GM12878 (cell line): ENCODE results near the gene MRPL39. TPM values are rescaled to one million over a fixed set of nuclear protein-coding genes. Genes with fewer than 3 reads are reported as not detected.

Experiments used
- BHLHE40 ChIP-seq, 2 experiments: fragments of 450-650 bp in 1 of 2; IDR thresholded peaks; 2 replicates each; pipeline ENCODE4 v1.6.1; 2011 to 2017; ENCODE audit warnings: low read depth in 2 of 2, borderline replicate concordance in 1 of 2, improper control_type of control experiment in 1 of 2, low read length in 1 of 2, mild to moderate bottlenecking in 1 of 2
- CEBPZ ChIP-seq: fragments of 150-350 bp; IDR thresholded peaks from 2 replicates; pipeline ENCODE4 v1.6.1; 2016; ENCODE audit warnings: low read depth, low read length
- CHD1 ChIP-seq: IDR thresholded peaks from 2 replicates; pipeline ENCODE4 v1.6.1; 2012; ENCODE audit warnings: low read depth, low read length, improper control_type of control experiment
- DPF2 ChIP-seq: fragments of 450-650 bp; IDR thresholded peaks from 2 replicates; pipeline ENCODE4 v1.6.1; 2017; ENCODE audit warnings: mild to moderate bottlenecking
- FOXM1 ChIP-seq: IDR thresholded peaks from 2 replicates; pipeline ENCODE4 v1.6.1; 2012; ENCODE audit warnings: low read depth, mild to moderate bottlenecking, inconsistent platforms, low read length, moderate library complexity
- IKZF2 ChIP-seq, 2 experiments: fragments of 450-650 bp; IDR thresholded peaks; 2 replicates each; pipeline ENCODE4 v1.6.1; 2017; ENCODE audit warnings: mild to moderate bottlenecking in 2 of 2, moderate library complexity in 2 of 2
- JUND ChIP-seq: IDR thresholded peaks from 2 replicates; pipeline ENCODE4 v1.6.1; 2012; ENCODE audit warnings: low read depth, mild to moderate bottlenecking, low read length, improper control_type of control experiment, moderate library complexity
- KAT2A ChIP-seq: conservative IDR thresholded peaks from 2 replicates; pipeline ENCODE4 v1.6.1; 2011; ENCODE audit warnings: low read depth, low read length; ENCODE audit not compliant: control insufficient read depth
- KDM1A ChIP-seq: fragments of 200-600 bp; sonication (generic); IDR thresholded peaks from 2 replicates; pipeline ENCODE4 v1.6.1; 2016; ENCODE audit warnings: borderline replicate concordance
- MEF2A ChIP-seq: IDR thresholded peaks from 2 replicates; pipeline ENCODE4 v1.6.1; 2011; ENCODE audit warnings: low read depth, mild to moderate bottlenecking, low read length, moderate library complexity; ENCODE audit not compliant: insufficient read depth
- MTA2 ChIP-seq: fragments of 450-650 bp; IDR thresholded peaks from 2 replicates; pipeline ENCODE4 v1.6.1; 2016; ENCODE audit warnings: low read depth, mild to moderate bottlenecking, moderate library complexity
- NFYB ChIP-seq: IDR thresholded peaks from 2 replicates; pipeline ENCODE4 v1.6.1; 2011; ENCODE audit warnings: low read depth, mild to moderate bottlenecking, low read length, improper control_type of control experiment, moderate library complexity; ENCODE audit not compliant: insufficient read depth
- PAX5 ChIP-seq: IDR thresholded peaks from 2 replicates; pipeline ENCODE4 v1.6.1; 2011; ENCODE audit warnings: low read depth, low read length, borderline replicate concordance
- POLR2A ChIP-seq: IDR thresholded peaks from 2 replicates; pipeline ENCODE4 v1.6.1; 2011; ENCODE audit warnings: low read depth, mild to moderate bottlenecking, low read length
- SIN3A ChIP-seq: IDR thresholded peaks from 2 replicates; pipeline ENCODE4 v1.6.1; 2012; ENCODE audit warnings: low read depth, low read length, improper control_type of control experiment
- SKIL ChIP-seq: fragments of 450-650 bp; IDR thresholded peaks from 2 replicates; pipeline ENCODE4 v1.6.1; 2017; ENCODE audit warnings: mild to moderate bottlenecking, low read depth, inconsistent platforms; ENCODE audit not compliant: poor library complexity, severe bottlenecking
- USF1 ChIP-seq: IDR thresholded peaks from 2 replicates; pipeline ENCODE4 v1.6.1; 2011; ENCODE audit warnings: borderline replicate concordance, low read depth, mild to moderate bottlenecking, moderate library complexity, mixed read lengths, low read length; ENCODE audit not compliant: insufficient read depth; ENCODE audit errors: extremely low read length
- ZBTB4 ChIP-seq: fragments of 450-650 bp; formaldehyde crosslinking; IDR thresholded peaks from 2 replicates; pipeline ENCODE4 v1.4.0; 2022; ENCODE audit warnings: mild to moderate bottlenecking, moderate library complexity
- ZNF207 ChIP-seq: fragments of 450-650 bp; IDR thresholded peaks from 2 replicates; pipeline ENCODE4 v1.6.1; 2014; ENCODE audit warnings: antibody characterized with exemption, mild to moderate bottlenecking, borderline replicate concordance
- polyA plus RNA-seq, 11 experiments: library from polyadenylated mRNA; depleted of rRNA in 4 of 11; unstranded in 6 of 11; stranded (reverse) in 5 of 11; fragments of >200 nt; fragmentation: Nextera tagmentation in 4 of 11; fragmentation: Illumina TruSeq in 1 of 11; extraction: Ambion mirVana in 4 of 11; extraction: Trizol in 1 of 11; gene quantifications; 1 replicate in 1 of 11; 2 replicates in 10 of 11; pipeline versions ENCODE4 v1.2.1 to v1.2.3, GENCODE V29; 2011 to 2016; ENCODE audit warnings: inconsistent platforms in 2 of 11, missing spikeins in 2 of 11, low read depth in 1 of 11
- total RNA-seq, 4 experiments: library from RNA; depleted of rRNA in 3 of 4; stranded (reverse); fragments of >200 nt in 3 of 4; fragmentation: Illumina TruSeq in 1 of 4; extraction: Trizol in 1 of 4; gene quantifications; 2 replicates each; pipeline versions ENCODE4 v1.2.1 to v1.2.3, GENCODE V29; 2013 to 2021

Gene MRPL39
- total and polyA plus RNA-seq, 10 of the 15 experiments (the other 5 are each of a cell fraction or from before 2014, with no cell fraction given): 68.8 to 292 (median 120) TPM

GRCh38 chr21:25607151-25608043 is at the start of gene MRPL39 (continued):
- TF ChIP-seq MEF2A (no peak), FOXM1 (0 out of 2 replicates have a peak, but pooled peaks have one; percentile 48), IKZF2 (IDR thresholded peaks at IDR 0.05) (peak; percentile 39 to 46; a peak in 1 of 4 replicates), KDM1A (no peak), CEBPZ (0 out of 2 replicates have a peak, but pooled peaks have one; percentile 19), MTA2 (peak; percentile 18; the same call in 1 of the 2 replicates), NFYB (no peak), SKIL (no peak), ZNF207 (peak; percentile 94), BHLHE40 (IDR thresholded peaks at IDR 0.05; ENCODE audit: borderline replicate concordance in 1 of 2, low read depth in 2 of 2, low read length in 1 of 2) (peak; percentile 32 to 62; a peak in 2 of 4 replicates), CHD1 (no peak), PAX5 (peak; percentile 57; the same call in 1 of the 2 replicates), USF1 (peak; percentile 5), ZBTB4 (CRISPR knock-in tag) (no peak), JUND (no peak), KAT2A (no peak), SIN3A (peak; percentile 88; the same call in 1 of the 2 replicates), POLR2A (peak; percentile 97), DPF2 (peak; percentile 70)
